Measurements from ENCODE around the gene STYXL2. TPM values are rescaled to one million over a fixed set of nuclear protein-coding genes. Genes with fewer than 3 reads are reported as not detected.

Gene STYXL2
- total RNA-seq, 1 donor from 2014 or later: 0.06 TPM

- Histone ChIP-seq H3K4me1 (peaks cover 22% of the 10 kb centered on the region), H3K4me2 (no peak overlapping the region)
Observed at GRCh38 chr1:167104256-167104633, 10.4 kb downstream of the STYXL2 start.

GRCh38 chr1:167105271-167106118 lies 11.6 kb downstream of the STYXL2 start:
- DNase-seq (ENCODE audit: low spot score): no peak
- H3K36me3 Mint-ChIP-seq: no peaks in the 10 kb centered on the region
- H3K27me3 Mint-ChIP-seq (ENCODE audit: insufficient read depth, low read depth): peaks cover 4% of the 10 kb centered on the region
- Histone ChIP-seq H3K9me3 (ENCODE audit: low read depth) (no peaks in the 10 kb centered on the region), H3K36me3 (no peaks in the 10 kb centered on the region), H3K4me3 (no peak overlapping the region), H3K27me3 (no peaks in the 10 kb centered on the region), H3K4me2 (no peak overlapping the region), H3K27ac (no peak overlapping the region), H2AFZ (replicated peaks) (no peak overlapping the region), H3F3A (ENCODE audit: low read depth) (no peaks in the 10 kb centered on the region), H3K4me1 (peaks cover 22% of the 10 kb centered on the region), H4K20me1 (ENCODE audit: low read depth) (no peaks in the 10 kb centered on the region), H3K79me2 (ENCODE audit: low read depth) (no peaks in the 10 kb centered on the region), H3K9ac (no peak overlapping the region)
- peaks cover 6% of the 10 kb centered on the region for H3K9me3 Mint-ChIP-seq
- no peak overlapping the region for H3K4me3 Mint-ChIP-seq
- peaks cover 29% of the 10 kb centered on the region for H3K4me1 Mint-ChIP-seq
- TF ChIP-seq EZH2 (IDR thresholded peaks at IDR 0.05) (no peak), EZH2phosphoT487 (IDR thresholded peaks at IDR 0.05) (no peak), CTCF (IDR thresholded peaks at IDR 0.05) (no peak)
- peak overlapping the region; percentile 5 for H3K27ac Mint-ChIP-seq

More at GRCh38 chr1:167104256-167104633, 10.4 kb downstream of the STYXL2 start:
- Histone ChIP-seq H3K9ac (no peak overlapping the region), H3K79me2 (ENCODE audit: low read depth) (no peaks in the 10 kb centered on the region), H3K27me3 (no peaks in the 10 kb centered on the region), H3K27ac (no peak overlapping the region), H3K36me3 (no peaks in the 10 kb centered on the region), H3K9me3 (ENCODE audit: low read depth) (no peaks in the 10 kb centered on the region), H2AFZ (replicated peaks) (peak overlapping the region; percentile 39), H3K4me3 (no peak overlapping the region), H4K20me1 (ENCODE audit: low read depth) (no peaks in the 10 kb centered on the region), H3F3A (ENCODE audit: low read depth) (no peaks in the 10 kb centered on the region)
- Mint-ChIP-seq H3K27me3 (ENCODE audit: insufficient read depth, low read depth) (peaks cover 2% of the 10 kb centered on the region), H3K36me3 (no peaks in the 10 kb centered on the region), H3K4me1 (peaks cover 29% of the 10 kb centered on the region), H3K9me3 (no peaks in the 10 kb centered on the region), H3K27ac (no peak overlapping the region), H3K4me3 (no peak overlapping the region)
- TF ChIP-seq EZH2phosphoT487 (IDR thresholded peaks at IDR 0.05): no peak
- TF ChIP-seq EZH2 (IDR thresholded peaks at IDR 0.05): no peak
- TF ChIP-seq CTCF (IDR thresholded peaks at IDR 0.05): no peak
- DNase-seq (ENCODE audit: low spot score): no peak

GRCh38 chr1:167106119-167106461 lies 12.2 kb downstream of the STYXL2 start:
- peaks cover 4% of the 10 kb centered on the region for H3K27me3 Mint-ChIP-seq (ENCODE audit: insufficient read depth, low read depth)
- Histone ChIP-seq H4K20me1 (ENCODE audit: low read depth) (no peaks in the 10 kb centered on the region), H3K4me1 (peaks cover 22% of the 10 kb centered on the region), H3K79me2 (ENCODE audit: low read depth) (no peaks in the 10 kb centered on the region), H3K4me2 (no peak overlapping the region), H3K27me3 (no peaks in the 10 kb centered on the region), H3K27ac (no peak overlapping the region), H3K9ac (no peak overlapping the region), H3K4me3 (no peak overlapping the region), H3F3A (ENCODE audit: low read depth) (no peaks in the 10 kb centered on the region), H3K36me3 (no peaks in the 10 kb centered on the region), H3K9me3 (ENCODE audit: low read depth) (no peaks in the 10 kb centered on the region), H2AFZ (replicated peaks) (no peak overlapping the region)
- no peak for TF ChIP-seq CTCF (IDR thresholded peaks at IDR 0.05)
- TF ChIP-seq EZH2 (IDR thresholded peaks at IDR 0.05): no peak
- no peak for TF ChIP-seq EZH2phosphoT487 (IDR thresholded peaks at IDR 0.05)
- peaks cover 12% of the 10 kb centered on the region for H3K9me3 Mint-ChIP-seq
- H3K4me1 Mint-ChIP-seq: peaks cover 29% of the 10 kb centered on the region
- H3K36me3 Mint-ChIP-seq: no peaks in the 10 kb centered on the region
- DNase-seq (ENCODE audit: low spot score): no peak
- no peak overlapping the region for H3K27ac Mint-ChIP-seq
- no peak overlapping the region for H3K4me3 Mint-ChIP-seq
